Tongue (tissue), 2 donors: ENCODE measurements around the gene GZMM. TPM values are rescaled to one million over a fixed set of nuclear protein-coding genes. Genes with fewer than 3 reads are reported as not detected.

Experiments used
- DNase-seq: peaks from one replicate; pipeline ENCODE4 v3.0.0-alpha.2; 2015
- total RNA-seq: library from RNA; depleted of rRNA; stranded (reverse); fragments of >200 nt; gene quantifications from one replicate; pipeline ENCODE4 v1.2.3, GENCODE V29; 2014

GZMM gene
- total RNA-seq, 1 donor from 2014 or later, result not detected

DNA sequence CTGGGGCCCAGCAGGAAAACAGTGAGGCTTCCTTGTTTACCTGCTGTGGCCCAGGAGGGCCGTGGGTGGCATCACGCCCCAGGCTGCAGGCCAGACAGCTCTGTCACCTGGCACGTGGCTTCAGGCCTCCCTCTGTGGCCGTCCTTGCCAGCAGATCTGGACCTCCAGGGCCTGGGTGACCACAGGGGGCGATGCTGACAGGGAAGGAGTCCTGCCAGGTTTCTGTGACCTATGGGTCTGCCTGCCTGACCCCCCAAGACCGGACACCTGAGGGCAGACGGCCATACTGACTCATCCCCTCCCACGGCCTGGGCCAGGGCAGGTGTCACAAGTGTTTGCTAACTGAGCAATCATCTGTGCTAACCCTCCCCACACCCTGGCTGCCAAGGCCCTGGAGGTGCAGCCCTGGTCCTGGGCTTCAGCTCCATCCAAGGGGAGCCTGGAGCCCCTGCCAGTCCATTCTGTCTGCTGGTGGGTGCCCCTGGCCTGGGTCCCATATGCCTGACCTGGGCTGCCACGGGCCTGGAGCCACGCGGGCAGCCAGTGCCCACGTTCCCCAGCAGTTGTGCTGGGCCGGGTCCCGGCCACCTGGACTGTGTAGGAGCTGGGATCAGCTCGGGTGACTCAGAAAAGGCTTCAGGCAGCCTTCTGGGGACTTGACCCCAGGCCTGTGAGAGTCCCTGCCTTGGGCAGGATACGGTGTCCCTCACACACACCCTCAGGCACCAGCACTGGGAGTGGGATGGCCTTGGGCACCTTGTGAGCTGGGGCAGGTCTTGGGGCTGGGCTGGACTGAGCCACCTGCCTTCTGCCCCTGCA lies 8.6 kb upstream of the GZMM start:
- DNase-seq, result no peak

DNA sequence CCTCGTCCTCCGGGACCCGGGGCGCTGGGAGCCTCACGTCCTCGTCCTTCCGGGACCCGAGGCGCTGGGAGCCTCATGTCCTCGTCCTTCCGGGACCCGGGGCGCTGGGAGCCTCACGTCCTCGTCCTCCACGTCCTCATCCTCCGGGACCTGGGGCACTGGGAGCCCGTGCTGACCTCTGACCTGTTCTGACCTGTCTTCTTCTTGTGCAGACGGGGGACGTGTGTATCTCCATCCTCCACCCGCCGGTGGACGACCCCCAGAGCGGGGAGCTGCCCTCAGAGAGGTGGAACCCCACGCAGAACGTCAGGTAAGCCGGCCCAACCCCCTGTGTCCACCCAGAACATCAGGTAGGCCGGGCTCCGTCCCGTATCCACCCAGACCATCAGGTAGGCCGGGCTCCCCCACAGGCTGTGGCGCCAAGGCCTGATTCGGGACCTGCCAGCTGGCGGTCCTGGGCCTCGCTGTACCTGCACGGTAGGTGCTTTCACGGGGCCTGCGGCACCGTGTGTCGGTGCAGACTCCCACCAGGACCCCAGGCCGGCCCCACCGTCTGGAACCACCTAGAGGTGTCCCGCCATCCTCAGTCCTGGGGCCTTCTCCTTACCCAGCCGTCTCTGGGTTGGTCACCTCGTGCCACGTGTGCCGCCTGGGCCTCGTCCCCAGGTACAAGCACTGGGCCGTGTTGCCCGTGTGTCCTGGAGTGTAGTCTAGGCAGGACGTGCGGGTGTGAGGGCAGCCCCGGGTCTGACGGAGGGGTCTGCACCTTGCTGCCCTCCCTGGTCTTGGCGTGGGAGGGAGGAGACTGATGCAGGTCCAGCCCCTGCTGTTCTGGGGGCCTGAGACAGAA lies 7.6 kb upstream of the GZMM start:
- DNase-seq, result no peak

DNA sequence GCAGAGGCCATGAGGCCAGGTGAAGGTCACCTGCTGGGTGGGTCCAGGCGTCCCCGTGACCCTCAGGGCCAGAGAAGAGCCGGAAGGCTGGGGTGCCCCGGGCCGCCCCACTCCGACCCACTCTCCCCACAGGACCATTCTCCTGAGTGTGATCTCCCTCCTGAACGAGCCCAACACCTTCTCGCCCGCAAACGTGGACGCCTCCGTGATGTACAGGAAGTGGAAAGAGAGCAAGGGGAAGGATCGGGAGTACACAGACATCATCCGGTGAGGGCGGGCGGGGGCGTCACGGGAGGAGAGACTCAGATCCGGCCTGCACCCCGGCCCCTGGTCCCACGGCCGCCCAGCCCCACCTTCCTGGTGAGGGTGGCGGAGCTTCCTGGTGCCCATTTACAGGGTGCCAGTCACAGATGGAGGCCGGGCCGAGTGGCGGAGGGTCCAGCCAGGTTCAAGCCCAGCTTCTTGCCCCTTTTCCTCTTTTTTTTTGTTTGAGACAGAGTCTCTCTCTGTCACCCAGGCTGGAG lies 6.9 kb upstream of the GZMM start:
- DNase-seq, result no peak

DNA sequence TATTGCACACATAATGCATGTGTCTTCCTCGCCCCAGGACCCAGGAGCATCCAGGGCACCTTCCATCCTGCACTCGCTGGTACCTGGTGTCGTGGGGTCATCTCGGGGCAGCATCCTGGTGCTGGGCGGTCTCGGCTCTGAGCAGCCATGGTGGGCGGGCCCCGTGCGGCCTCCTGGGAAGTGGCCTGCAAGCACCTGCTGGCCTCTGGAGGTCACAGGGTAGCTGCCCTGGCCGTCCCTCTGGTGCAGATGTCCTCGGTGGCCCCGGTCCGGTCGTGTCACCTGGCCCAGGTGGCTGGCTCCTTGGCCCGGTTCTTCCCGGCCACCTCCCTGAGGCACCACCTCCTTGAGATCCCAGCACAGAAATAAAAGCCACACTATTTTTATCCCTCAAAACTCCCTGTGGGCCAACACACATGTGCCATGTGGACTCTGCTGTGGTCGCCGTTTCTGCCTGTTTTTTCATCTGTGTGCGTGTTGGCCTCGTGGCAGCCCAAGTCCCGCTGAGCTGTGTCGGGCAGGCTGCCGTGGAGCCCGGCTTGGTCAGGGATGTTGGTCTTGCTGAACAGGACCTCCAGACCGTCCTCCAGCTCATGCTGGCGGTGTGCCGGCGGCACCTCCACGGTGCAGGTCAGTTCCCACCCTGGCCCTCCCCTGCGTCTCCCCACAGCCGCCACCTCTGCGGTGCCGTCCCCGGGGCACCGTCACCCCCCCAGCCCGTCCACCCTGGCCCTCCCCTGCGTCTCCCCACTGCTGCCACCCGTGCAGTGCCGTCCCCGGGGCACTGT lies 5.0 kb upstream of the GZMM start:
- no peak for DNase-seq

DNA sequence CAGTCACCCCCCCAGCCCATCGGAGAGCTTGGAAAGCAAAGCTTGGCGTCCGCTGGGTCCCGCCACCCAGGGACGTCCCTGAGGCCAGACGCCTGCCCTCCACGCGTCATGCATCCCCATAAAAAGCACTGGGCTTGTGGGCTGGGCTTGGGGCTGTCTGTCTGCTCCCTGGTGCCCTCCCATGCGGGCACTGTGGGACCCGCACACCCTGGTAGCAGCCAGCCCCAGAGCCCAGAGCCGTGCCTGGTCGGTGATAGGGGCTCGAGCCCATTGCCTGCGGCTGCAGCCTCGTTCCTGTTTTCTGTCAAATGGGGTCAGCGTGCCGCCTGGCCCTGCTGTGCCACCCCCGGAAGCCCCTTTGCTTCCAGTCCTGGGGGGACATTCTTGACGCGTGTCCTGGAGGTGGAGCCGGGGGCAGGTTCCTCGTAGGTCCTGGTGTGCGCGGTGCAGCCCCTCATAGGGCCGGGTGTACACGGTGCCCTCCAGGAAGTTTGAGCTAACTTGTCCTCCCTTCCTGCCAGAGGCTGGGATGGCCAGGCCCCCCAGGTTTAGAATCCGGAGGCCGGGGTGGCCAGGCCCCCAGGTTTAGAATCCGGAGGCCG lies 4.3 kb upstream of the GZMM start:
- no peak for DNase-seq

DNA sequence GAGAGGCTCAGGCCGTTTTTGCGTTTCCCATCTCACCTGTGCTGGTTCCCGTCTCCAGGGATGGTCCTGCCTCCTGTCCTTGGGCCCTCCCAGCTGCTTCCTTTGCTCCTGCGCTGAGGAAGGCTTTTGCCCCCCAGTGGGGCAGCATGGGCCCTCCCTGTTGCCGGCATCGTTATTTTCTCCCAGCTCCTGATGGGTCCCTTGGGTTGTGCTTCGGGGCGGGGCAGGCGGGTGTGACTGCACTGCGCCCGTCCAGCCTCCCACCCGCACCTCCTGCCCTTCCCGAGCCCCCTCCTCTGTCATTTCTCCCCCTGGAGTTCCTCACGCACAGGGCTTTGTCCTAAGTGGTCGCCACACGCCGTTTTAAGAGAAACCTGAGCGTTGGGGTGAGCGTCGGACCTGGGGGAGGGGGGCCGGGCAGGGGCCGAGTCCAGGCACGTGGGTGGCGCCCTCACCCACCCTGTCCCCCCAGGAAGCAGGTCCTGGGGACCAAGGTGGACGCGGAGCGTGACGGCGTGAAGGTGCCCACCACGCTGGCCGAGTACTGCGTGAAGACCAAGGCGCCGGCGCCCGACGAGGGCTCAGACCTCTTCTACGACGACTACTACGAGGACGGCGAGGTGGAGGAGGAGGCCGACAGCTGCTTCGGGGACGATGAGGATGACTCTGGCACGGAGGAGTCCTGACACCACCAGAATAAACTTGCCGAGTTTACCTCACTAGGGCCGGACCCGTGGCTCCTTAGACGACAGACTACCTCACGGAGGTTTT lies 2.8 kb upstream of the GZMM start:
- no peak for DNase-seq

DNA sequence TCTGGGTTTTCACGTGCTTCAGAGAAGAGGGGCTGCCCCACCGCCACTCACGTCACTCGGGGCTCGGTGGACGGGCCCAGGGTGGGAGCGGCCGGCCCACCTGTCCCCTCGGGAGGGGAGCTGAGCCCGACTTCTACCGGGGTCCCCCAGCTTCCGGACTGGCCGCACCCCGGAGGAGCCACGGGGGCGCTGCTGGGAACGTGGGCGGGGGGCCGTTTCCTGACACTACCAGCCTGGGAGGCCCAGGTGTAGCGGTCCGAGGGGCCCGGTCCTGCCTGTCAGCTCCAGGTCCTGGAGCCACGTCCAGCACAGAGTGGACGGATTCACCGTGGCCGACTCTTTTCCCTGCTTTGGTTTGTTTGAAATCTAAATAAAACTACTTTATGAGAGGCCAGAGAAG lies 2.2 kb upstream of the GZMM start:
- DNase-seq, result no peak

DNA sequence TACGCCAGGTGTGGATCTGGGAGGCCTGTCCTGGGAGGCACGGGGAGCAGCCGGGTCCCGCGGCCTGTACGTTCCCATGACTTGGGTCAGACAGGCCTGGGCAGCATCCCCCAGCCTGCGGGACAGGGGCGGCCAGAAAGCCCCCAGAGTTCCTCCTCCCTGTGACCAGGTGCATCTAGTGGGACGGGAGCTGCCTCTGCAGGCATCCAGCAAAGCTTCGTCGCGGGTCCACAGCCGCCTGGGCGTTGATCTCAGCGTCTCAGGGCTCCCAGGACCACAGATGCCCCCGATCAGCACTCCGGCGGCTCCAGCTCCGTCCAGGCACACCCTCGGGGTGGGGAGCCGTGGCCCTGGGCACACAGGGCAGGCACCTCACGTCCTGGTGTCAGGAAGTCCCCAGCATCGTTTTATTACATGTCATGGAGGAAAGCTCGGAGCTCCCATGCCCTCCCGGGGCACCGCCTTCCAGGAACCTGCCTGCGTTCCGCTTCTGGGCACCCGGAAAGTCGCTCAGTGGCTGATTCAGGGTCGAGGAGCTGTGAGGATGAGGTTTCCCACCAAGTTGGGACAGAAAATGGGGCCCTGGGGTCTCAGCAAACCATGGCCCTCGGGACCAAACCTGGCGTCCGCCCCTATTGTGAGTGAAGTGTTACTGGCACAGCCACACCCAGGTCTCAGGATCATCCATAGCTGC lies 1.5 kb upstream of the GZMM start:
- no peak for DNase-seq

DNA sequence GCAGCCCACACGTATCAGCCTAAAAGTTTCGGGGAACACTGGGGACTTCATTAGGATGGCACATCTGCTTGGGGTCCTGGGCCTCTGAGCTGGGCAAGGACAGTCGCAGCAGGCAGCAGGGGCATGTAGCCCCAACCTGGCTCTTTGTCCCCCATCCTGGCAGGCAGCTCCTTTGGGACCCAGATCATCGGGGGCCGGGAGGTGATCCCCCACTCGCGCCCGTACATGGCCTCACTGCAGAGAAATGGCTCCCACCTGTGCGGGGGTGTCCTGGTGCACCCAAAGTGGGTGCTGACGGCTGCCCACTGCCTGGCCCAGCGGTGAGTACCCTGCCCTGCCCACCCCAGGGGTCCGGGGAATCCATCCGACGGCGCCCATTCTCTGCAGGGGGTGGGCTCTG lies 3.3 kb downstream of the GZMM start:
- no peak for DNase-seq

DNA sequence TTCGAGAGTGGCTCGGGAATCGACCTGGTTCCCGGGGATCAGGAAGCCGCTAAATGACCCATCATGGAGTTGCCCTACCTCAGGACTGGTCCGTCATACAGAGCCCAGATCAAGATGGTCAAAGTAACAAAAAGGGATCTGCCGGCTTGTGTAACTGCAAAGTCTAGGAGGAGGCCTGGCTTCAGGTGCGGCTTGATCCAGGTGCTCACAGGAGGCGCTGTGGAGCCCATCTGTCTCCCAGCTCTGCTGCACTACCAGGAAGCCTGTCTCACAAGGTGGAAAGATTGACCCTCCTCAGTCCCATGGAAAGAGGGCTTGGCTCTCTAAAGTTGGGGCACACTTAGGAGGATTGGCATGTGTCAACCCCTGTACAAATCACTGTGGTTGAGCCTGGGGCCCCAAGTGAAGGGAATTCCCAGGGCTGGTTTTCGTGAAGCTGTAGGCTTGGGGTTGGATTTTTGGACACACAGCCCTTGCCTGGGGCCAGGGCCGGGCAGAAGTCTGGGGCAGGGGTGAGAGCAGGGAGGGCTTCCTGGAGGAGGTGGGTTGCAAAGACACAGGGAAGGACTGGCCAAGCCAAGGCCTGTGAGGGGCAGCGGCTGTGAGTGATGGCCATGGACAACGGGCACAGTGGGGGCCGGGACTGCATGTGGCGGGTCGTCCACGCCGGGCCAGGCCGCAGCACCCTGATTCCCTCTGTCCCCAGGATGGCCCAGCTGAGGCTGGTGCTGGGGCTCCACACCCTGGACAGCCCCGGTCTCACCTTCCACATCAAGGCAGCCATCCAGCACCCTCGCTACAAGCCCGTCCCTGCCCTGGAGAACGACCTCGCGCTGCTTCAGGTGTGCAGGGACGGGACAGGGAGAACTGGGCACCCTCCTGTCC lies 4.2 kb downstream of the GZMM start:
- DNase-seq, result no peak

DNA sequence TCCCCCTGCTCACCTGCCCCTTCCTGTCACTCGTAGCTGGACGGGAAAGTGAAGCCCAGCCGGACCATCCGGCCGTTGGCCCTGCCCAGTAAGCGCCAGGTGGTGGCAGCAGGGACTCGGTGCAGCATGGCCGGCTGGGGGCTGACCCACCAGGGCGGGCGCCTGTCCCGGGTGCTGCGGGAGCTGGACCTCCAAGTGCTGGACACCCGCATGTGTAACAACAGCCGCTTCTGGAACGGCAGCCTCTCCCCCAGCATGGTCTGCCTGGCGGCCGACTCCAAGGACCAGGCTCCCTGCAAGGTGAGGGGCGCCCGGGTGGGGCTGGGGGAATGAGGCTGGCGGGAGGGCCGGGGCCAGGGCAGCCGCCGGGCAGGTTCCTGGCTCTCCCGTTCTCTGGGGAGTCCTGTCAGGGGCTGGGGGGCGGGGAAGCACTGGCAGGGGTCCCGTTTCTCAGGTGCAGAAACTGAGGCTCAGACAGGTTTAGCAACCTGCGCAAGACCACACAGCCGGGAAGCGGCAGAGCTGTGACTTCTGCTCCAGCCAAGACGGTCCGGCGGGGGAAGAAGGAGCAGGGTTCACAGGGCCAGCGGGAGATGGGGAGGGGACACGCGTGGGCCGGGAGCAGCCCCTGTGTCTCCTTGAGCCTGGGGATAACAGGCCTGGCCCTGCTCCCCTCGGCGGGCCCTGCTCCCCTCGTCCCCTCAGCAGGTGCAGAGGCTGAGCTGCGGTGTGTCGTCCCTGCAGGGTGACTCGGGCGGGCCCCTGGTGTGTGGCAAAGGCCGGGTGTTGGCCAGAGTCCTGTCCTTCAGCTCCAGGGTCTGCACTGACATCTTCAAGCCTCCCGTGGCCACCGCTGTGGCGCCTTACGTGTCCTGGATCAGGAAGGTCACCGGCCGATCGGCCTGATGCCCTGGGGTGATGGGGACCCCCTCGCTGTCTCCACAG lies 5.3 kb downstream of the GZMM start:
- no peak for DNase-seq

DNA sequence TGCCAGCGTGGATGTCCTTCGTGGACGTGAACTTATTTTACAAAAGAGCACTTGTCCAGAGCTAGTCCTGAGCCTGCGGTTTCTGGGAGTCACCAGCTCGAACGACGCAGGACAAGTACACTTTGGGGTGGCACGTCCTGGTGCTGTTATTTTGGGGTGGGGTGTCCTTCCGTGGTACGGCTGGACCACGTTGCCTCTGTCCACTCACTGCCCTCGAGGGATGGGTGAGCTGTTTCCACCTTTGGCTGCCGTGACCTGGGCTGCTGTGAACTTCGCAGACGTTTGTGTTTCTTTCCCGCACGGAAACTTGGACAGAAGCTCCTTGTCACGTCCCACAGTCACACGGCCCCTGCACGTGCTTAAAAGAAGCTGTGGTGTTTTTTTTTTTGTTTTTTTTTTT lies 11.0 kb downstream of the GZMM start:
- no peak for DNase-seq

DNA sequence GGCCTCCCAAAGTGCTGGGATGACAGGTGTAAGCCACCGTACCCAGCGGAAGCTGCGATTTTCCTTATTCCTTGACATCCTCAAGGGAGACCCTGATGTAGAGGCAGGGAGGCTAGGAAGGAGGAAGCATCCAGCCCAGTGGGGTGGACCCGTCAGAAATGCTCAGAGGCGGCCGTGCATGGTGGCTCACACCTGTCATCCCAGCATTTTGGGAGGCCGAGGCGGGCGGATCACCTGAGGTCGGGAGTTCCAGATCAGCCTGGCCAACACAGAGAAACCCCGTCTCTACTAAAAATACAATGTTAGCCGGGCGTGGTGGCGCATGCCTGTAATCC lies 11.6 kb downstream of the GZMM start:
- no peak for DNase-seq

DNA sequence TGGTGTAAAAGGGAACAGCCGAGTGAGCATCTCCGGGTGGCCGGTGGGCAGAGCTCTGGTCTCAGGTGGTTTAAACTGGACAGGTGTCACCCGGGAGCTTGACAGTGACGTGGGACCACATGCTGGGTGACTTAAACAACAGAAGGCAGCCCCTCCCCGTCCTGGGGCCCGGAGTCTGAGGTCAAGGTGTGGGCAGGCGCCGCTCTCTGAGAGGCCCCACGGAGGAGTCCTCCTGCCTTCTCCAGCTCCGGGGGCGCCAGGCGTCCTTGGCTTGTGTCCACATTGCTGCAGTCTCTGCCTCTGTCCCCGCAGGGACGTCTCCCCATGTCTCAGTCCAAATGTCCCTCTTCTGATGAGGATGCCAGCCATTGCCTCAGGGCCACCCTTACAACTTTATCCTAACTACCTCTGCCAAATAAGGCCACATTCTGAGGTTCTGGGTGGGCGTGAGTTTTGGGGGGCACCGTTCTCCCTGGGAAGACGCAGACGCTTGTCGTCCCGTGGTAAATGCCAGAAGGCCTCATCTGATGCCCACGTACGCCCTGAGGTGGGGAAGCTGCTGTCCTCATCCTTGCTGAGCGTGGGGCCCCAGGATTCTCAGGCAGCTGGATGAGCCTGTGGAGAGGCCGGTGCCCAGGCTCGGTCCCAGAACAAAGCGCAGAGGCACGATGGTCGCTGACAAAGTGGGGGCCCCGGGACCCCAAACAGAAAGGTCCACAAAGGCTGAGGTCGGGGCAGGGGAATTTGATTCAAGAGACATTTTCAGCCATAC lies 12.9 kb downstream of the GZMM start:
- no peak for DNase-seq

DNA sequence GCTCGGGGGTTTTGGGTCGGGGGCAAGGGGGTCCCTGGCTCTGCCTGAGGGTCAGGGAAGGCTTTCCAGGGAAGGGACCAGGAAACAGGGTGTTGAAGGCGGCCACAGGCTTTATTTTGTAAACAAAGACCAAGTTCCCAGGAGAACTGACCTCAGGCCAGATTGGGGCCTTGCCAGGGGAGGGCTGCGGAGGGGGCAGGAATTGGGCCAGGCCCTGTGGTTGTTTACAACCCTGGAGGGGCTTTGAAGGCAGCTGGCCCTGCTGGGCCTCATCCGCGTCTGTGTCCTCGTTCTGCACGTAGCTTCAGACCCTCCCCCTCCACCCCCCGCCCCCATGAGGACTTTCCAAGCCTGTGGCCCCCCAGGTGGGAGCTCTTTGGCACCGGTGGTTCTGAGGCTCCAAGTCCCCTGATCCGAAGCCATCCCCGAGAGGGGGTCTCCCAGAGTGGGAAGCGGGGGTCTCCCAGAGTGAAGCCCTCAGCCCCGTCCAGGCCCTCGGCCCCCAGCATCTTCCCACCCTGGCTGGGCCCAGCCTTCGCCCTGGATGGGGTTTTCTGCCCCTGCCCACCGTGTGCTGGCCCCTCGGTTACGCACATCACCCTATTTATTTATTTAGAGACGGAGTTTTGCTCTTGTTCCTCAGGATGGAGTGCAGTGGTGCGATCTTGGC lies 15.1 kb downstream of the GZMM start:
- peak; percentile 24 for DNase-seq

DNA sequence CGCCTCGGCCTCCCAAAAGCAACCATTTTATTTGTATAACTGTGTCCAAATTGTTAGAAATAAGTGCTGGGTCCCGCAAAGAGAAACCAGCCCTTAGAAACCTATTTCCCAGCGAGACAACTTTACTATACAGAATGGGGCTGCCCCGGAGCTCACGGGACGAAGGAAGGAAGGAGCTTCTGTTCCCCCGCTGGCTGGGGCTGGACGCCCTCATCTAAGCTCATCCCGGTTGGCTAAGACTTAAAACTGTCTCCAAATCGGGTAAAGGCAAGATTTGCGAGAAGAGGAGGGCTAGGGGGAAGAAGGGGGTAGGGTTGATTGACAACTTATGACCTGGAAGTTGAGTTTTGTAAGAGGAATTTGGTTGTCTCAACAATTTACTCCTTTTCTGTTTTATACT lies 16.3 kb downstream of the GZMM start:
- no peak for DNase-seq

DNA sequence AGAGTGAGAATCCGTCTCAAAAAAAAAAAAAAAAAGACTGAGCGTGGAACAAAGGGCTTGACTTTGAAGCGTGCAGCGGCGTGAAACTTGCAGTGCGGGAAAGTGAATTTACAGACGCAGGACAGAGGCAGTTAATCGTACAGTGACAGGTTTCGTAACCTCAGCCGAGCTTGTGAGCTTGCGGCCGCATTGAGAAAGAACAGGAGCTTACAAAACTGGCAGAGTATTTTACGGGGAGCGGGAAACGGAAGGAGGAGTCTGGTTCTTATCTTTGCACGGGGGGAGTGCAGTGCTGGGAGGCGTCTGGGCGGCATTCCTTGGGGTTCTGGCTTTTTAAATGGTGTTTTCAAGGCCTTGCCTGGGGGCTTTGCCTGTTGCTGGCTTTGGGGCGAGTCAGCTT lies 22.6 kb downstream of the GZMM start:
- peak; percentile 44 for DNase-seq
